ENCODE measurements around the gene GALNT12.

Gene GALNT12

DNA sequence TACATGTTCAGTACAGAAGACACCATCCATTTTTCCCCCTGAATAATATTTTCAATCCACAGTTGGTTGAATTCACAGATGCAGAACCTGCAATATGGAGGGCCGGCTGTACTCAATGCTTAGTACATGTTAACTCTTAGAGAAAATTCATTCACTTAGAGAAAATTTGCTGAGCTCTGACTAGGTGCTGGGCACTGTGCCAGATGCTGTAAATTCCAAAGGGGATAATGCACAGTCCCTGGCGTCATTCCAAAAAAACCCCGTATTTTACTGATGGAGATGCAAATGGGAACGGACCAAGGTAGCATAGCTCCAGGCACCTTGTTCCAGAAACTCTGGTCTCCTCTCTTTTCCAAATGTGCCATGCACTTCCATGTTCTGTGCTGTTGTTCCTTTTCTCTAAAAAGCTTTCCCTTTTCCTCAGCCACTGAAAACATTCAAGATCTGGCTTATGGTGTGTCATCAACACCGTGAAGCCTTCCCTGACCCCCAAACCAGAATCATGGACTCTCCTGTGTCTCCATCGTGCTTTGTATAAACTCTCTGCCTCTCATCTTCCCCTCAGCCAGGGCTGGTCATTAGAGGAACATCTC, 80.5 kb downstream of the GALNT12 start:
- H3K4me1 ChIP-seq (ENCODE audit: control insufficient read depth, insufficient read depth, low read length) = no peaks in the 10 kb centered on the region
- H3K4me3 ChIP-seq (ENCODE audit: low read length) = no peak overlapping the region
- H3K4me2 ChIP-seq (ENCODE audit: low read length) = no peak overlapping the region
- H3K27me3 ChIP-seq (ENCODE audit: control insufficient read depth, insufficient read depth, low read length) = peaks cover 56% of the 10 kb centered on the region
- no peaks in the 10 kb centered on the region for H3K36me3 ChIP-seq (ENCODE audit: insufficient read depth, low read length)
- no peaks in the 10 kb centered on the region for H3K9me3 ChIP-seq (replicated peaks; ENCODE audit: low read length)
- no peak overlapping the region for H3K9ac ChIP-seq (ENCODE audit: low read depth, low read length)

DNA sequence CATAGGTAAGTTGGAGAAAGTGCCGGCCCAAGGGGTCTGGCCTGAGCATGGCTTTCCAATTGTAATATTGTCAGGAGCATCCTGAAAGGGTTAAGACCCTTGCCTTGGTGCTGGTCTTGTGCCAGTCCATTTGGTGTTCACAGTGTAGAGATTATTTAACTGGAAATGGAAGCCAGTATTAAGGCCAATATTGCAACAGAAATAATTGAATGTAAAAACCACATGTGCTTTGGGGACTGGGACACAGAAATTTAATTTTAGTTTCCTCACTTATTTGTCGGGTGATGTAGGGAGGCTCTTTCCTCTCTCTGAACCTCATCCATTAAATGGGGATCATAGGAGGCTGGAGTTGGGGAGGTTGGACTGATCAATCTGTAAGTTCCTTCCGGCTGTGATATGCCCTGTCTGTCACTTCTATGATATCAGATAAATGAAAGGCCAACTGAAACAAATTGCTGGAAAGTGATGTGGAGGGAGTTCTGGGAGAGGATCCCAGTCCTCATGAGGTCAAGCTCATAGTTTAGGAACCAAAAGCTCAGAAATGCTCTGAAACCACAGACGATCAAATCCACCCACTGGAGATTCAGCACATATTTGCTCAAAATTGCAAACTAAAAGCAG, 81.4 kb downstream of the GALNT12 start:
- H3K27me3 ChIP-seq (ENCODE audit: control insufficient read depth, insufficient read depth, low read length) = peaks cover 52% of the 10 kb centered on the region
- H3K36me3 ChIP-seq (ENCODE audit: insufficient read depth, low read length) = no peaks in the 10 kb centered on the region
- no peak overlapping the region for H3K9ac ChIP-seq (ENCODE audit: low read depth, low read length)
- no peaks in the 10 kb centered on the region for H3K4me1 ChIP-seq (ENCODE audit: control insufficient read depth, insufficient read depth, low read length)
- H3K4me2 ChIP-seq (ENCODE audit: low read length) = no peak overlapping the region
- H3K9me3 ChIP-seq (replicated peaks; ENCODE audit: low read length) = no peaks in the 10 kb centered on the region
- H3K4me3 ChIP-seq (ENCODE audit: low read length) = no peak overlapping the region

DNA sequence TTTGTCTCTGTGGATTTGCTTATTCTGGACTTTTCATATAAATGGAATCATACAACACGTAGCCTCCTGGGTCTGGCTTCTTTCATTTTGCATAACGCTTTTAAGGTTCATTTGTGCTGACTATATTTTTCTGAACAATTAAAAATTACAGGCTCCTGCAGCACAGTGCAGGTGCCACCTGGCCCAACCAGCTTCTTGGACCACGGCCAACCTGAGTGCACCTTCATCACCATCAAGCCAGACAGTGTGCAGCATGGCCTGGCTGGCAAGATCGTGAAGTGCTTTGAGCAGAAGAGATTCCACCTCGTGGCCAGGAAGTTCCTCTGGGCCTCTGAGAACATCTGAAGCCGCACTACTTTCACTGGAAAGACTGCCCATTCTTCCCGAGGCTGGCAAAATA, 82.8 kb downstream of the GALNT12 start:
- Histone ChIP-seq H3K4me1 (ENCODE audit: control insufficient read depth, insufficient read depth, low read length) (no peaks in the 10 kb centered on the region), H3K4me3 (ENCODE audit: low read length) (no peak overlapping the region), H3K36me3 (ENCODE audit: insufficient read depth, low read length) (no peaks in the 10 kb centered on the region), H3K9me3 (replicated peaks; ENCODE audit: low read length) (no peaks in the 10 kb centered on the region), H3K9ac (ENCODE audit: low read depth, low read length) (no peak overlapping the region), H3K27me3 (ENCODE audit: control insufficient read depth, insufficient read depth, low read length) (peaks cover 56% of the 10 kb centered on the region), H3K4me2 (ENCODE audit: low read length) (no peak overlapping the region)

DNA sequence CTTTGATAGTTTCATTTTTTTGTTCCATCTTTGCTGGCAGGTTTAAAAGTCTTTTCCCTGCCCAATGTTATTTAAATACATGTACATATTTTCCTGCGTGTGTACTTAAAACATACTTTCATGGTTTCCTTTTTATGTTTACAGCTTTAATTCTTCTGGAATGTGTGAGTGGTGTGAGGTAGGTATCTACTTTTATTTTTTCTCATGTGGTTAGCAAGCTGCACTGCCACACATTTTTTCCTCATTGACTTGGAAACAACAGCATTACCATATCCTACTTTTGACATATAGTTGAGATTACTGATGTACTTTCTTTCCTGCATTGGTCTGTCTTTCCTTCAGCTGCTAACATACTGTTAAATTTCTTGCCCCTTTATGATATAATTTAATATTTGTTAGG, 84.8 kb downstream of the GALNT12 start:
- H3K27me3 ChIP-seq (ENCODE audit: control insufficient read depth, insufficient read depth, low read length) = peaks cover 56% of the 10 kb centered on the region
- H3K9me3 ChIP-seq (replicated peaks; ENCODE audit: low read length) = no peaks in the 10 kb centered on the region
- no peak overlapping the region for H3K4me3 ChIP-seq (ENCODE audit: low read length)

DNA sequence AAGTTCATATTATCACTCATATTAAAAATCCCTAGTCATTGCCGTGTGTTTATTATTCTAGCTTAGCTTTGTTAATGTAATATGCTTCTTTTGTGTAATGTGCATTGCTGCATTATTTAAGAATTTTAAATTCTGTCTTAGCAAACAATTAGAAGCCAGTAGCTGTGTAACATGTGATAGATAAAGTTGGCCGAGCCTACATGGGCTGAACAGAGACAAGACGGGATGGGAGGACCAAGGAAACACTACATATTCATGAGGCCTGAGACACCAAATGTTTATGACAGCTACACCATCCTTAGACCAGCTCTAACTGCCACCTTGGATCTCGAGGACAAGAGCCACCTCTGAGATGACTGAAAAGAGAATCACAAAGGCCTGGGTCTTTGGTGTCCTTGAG, 85.2 kb downstream of the GALNT12 start:
- Histone ChIP-seq H3K36me3 (ENCODE audit: insufficient read depth, low read length) (no peaks in the 10 kb centered on the region), H3K27me3 (ENCODE audit: control insufficient read depth, insufficient read depth, low read length) (peaks cover 53% of the 10 kb centered on the region), H3K4me3 (ENCODE audit: low read length) (no peak overlapping the region), H3K9me3 (replicated peaks; ENCODE audit: low read length) (no peaks in the 10 kb centered on the region), H3K4me1 (ENCODE audit: control insufficient read depth, insufficient read depth, low read length) (no peaks in the 10 kb centered on the region), H3K4me2 (ENCODE audit: low read length) (no peak overlapping the region), H3K9ac (ENCODE audit: low read depth, low read length) (no peak overlapping the region)

More for the DNA sequence above, 84.8 kb downstream of the GALNT12 start:
- Histone ChIP-seq H3K4me1 (ENCODE audit: control insufficient read depth, insufficient read depth, low read length) (no peaks in the 10 kb centered on the region), H3K36me3 (ENCODE audit: insufficient read depth, low read length) (no peaks in the 10 kb centered on the region), H3K9ac (ENCODE audit: low read depth, low read length) (no peak overlapping the region), H3K4me2 (ENCODE audit: low read length) (no peak overlapping the region)

DNA sequence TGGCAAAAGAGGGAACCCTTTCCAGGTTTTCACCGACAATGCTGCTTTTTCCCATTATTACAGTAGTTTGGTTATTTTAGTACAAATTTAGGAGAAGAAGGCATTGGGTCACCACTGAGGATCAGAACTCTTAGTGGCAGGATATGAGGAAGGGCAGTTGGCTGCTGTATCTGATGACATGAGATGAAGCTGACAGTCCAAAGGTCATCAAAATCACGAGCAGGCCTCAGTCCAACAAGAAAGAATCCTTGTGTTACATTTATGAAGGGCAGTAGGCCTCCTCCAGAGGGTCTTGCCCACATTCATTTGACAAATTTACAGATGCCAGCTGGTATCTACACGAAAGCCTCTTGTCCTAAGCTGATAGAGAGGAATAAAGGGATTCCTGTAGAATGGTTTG, 86.7 kb downstream of the GALNT12 start:
- H3K4me2 ChIP-seq (ENCODE audit: low read length) = no peak overlapping the region
- H3K27me3 ChIP-seq (ENCODE audit: control insufficient read depth, insufficient read depth, low read length) = peaks cover 40% of the 10 kb centered on the region
- H3K4me1 ChIP-seq (ENCODE audit: control insufficient read depth, insufficient read depth, low read length) = peaks cover under 1% of the 10 kb centered on the region
- no peak overlapping the region for H3K9ac ChIP-seq (ENCODE audit: low read depth, low read length)
- H3K4me3 ChIP-seq (ENCODE audit: low read length) = no peak overlapping the region
- H3K9me3 ChIP-seq (replicated peaks; ENCODE audit: low read length) = no peaks in the 10 kb centered on the region
- H3K36me3 ChIP-seq (ENCODE audit: insufficient read depth, low read length) = no peaks in the 10 kb centered on the region

DNA sequence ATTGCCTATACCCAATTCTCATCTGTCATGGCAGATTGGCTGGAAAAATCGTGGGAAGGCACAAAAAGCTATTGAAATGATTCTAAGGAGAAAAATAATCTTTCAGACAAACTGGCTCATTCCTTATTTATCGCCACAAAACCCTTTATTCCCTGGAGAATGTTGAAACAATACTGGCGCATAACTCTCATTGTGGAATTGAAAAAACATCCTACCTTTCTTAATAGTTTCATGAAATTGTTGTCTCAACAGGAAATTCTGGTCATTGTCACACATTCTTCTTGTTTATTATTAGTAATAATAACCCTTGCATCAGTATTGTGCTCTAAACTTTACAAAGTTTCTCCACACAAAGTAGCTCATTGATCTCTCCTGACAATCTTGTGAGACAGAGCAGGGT, 87.3 kb downstream of the GALNT12 start:
- H3K27me3 ChIP-seq (ENCODE audit: control insufficient read depth, insufficient read depth, low read length) = peaks cover 35% of the 10 kb centered on the region
- peaks cover 7% of the 10 kb centered on the region for H3K4me1 ChIP-seq (ENCODE audit: control insufficient read depth, insufficient read depth, low read length)
- no peaks in the 10 kb centered on the region for H3K9me3 ChIP-seq (replicated peaks; ENCODE audit: low read length)
- H3K9ac ChIP-seq (ENCODE audit: low read depth, low read length) = no peak overlapping the region
- H3K4me3 ChIP-seq (ENCODE audit: low read length) = no peak overlapping the region
- no peaks in the 10 kb centered on the region for H3K36me3 ChIP-seq (ENCODE audit: insufficient read depth, low read length)
- no peak overlapping the region for H3K4me2 ChIP-seq (ENCODE audit: low read length)

DNA sequence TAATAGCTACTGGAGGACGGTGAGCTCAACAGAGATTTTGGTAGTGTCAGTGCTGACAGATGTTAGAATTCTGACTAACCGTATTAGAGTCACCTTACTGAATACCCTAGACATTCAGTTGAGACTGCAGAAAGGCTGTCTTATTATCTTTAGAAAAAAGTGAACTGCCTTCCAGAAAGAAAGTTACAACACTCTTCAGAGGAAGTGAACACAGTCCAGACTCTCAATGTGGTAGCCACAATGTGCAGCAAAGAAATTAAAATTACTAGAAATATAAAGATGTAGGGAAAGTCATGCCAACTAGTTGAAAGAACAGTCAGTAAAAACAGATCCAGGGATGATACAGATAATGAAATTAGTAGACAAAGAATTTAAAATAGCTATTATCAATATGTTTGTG, 89.2 kb downstream of the GALNT12 start:
- H3K9me3 ChIP-seq (replicated peaks; ENCODE audit: low read length) = no peaks in the 10 kb centered on the region
- no peak overlapping the region for H3K4me2 ChIP-seq (ENCODE audit: low read length)
- no peak overlapping the region for H3K9ac ChIP-seq (ENCODE audit: low read depth, low read length)
- H3K4me3 ChIP-seq (ENCODE audit: low read length) = no peak overlapping the region
- peaks cover 31% of the 10 kb centered on the region for H3K27me3 ChIP-seq (ENCODE audit: control insufficient read depth, insufficient read depth, low read length)
- no peaks in the 10 kb centered on the region for H3K36me3 ChIP-seq (ENCODE audit: insufficient read depth, low read length)
- H3K4me1 ChIP-seq (ENCODE audit: control insufficient read depth, insufficient read depth, low read length) = peaks cover 8% of the 10 kb centered on the region

DNA sequence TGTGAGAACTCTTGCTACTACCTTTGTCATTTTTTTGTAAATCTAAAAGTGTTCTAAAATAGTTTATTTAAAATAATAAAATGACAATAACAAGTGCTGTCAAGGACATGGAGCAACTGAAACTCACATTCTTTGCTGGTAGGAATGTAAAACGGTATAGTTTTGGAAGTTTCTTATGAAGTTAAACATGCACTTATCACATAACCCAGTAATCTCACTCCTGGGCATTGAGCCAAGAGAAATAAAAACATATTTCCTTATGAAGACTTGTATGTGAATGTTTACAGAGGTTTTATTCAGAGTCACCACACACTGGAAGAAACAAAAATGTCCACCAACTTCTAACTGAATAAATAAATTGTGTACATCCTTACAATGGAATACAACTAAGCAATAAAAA, 90.3 kb downstream of the GALNT12 start:
- H3K4me3 ChIP-seq (ENCODE audit: low read length) = no peak overlapping the region
- no peaks in the 10 kb centered on the region for H3K9me3 ChIP-seq (replicated peaks; ENCODE audit: low read length)
- peaks cover 8% of the 10 kb centered on the region for H3K4me1 ChIP-seq (ENCODE audit: control insufficient read depth, insufficient read depth, low read length)
- H3K9ac ChIP-seq (ENCODE audit: low read depth, low read length) = no peak overlapping the region
- H3K4me2 ChIP-seq (ENCODE audit: low read length) = no peak overlapping the region
- H3K27me3 ChIP-seq (ENCODE audit: control insufficient read depth, insufficient read depth, low read length) = peaks cover 26% of the 10 kb centered on the region
- no peaks in the 10 kb centered on the region for H3K36me3 ChIP-seq (ENCODE audit: insufficient read depth, low read length)

DNA sequence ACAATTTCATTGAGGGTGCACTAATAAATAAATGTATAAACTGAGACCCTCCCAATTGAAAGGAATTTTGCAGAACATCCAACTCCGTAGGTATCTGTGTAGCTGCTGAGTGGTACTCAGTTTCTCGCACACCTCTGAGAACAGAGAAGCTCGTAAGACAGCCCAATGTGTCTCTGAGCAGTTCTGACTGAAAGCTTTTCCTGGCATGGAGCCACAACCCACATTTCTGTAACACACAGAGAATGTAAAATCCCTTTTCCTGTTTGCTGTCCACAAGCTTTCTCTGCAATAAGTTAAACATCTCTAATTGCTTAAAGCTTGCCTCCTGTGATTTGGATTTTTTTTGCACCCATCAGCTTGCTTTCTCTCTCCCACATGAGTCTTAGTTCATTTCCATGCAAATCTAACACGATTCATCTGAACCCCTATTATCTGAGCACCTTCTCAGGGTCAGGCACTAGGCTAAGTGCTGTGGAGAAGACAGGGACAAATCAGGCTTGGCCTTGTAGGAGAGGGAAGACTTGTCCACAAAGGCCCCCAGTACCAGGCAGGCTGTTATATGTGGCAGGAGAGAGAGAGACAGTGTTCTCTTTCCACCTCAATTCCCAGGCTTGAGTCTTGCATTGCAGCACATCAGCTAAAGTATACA, 92.1 kb downstream of the GALNT12 start:
- Histone ChIP-seq H3K4me1 (ENCODE audit: control insufficient read depth, insufficient read depth, low read length) (peaks cover 8% of the 10 kb centered on the region), H3K9ac (ENCODE audit: low read depth, low read length) (no peak overlapping the region), H3K27me3 (ENCODE audit: control insufficient read depth, insufficient read depth, low read length) (peaks cover 15% of the 10 kb centered on the region), H3K4me2 (ENCODE audit: low read length) (peak overlapping the region; percentile 17), H3K4me3 (ENCODE audit: low read length) (no peak overlapping the region), H3K9me3 (replicated peaks; ENCODE audit: low read length) (no peaks in the 10 kb centered on the region), H3K36me3 (ENCODE audit: insufficient read depth, low read length) (no peaks in the 10 kb centered on the region)

Measured in skeletal muscle satellite cell (primary cell).